ENCODE results near the gene FAM163B. TPM values are rescaled to one million over a fixed set of nuclear protein-coding genes. Genes with fewer than 3 reads are reported as not detected.

The FAM163B gene
- polyA plus RNA-seq, 1 donor (not counting 4 experiments of a cell fraction or from before 2014, with no cell fraction given) = not detected

DNA sequence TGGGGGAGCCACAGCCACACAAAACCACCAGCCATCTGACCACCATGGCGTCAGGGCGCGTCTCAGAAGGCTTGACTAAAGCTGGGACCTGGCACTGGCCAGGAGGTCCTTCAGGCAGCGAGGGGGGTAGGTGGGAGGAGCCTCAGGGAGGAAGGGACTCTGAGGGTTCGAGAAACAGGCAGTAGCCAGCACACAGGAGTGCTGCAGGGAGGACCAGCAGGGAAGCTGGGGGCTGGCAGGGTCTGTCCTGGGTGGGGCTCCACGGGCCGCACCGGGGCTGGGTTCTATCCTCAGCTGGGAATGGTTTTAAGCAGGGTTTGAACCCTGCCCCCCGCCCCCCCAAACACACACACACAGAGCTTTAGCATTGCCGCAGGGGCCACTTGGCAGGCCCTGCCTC, 7.4 kb downstream of the FAM163B start:
- peaks cover 33% of the 10 kb centered on the region for H3K27me3 ChIP-seq (ENCODE audit: control insufficient read depth, extremely low read depth, insufficient read depth, low read length)

DNA sequence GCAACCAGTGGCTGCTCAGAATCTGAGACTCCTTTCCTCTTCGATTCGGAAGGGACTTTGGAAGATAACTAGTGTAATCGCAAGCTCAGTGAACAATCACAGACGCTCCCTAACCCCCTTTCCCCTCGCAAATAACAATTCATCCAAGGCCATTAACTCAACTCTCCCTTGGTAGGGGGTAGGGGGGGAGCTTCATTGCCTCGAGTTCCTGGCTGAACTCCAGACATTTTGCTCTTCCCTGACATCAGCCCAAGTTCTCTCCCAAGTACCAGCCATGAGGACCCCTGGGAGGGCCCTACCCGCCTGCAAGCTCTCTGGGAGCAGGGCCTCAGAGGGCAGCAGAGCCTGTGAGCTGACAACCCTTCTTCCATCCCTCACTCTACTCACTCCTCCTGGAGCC, 8.4 kb downstream of the FAM163B start:
- H3K4me2 ChIP-seq (ENCODE audit: control insufficient read depth, extremely low read depth, insufficient read depth, low read depth, low read length) = no peak overlapping the region
- H2AFZ ChIP-seq (ENCODE audit: control insufficient read depth, low read length) = no peak overlapping the region
- no peak overlapping the region for H3K9ac ChIP-seq (ENCODE audit: control insufficient read depth, extremely low read depth, insufficient read depth, low read length)
- peaks cover 23% of the 10 kb centered on the region for H3K27me3 ChIP-seq (ENCODE audit: control insufficient read depth, extremely low read depth, insufficient read depth, low read length)
- TF ChIP-seq, protein P1, sequence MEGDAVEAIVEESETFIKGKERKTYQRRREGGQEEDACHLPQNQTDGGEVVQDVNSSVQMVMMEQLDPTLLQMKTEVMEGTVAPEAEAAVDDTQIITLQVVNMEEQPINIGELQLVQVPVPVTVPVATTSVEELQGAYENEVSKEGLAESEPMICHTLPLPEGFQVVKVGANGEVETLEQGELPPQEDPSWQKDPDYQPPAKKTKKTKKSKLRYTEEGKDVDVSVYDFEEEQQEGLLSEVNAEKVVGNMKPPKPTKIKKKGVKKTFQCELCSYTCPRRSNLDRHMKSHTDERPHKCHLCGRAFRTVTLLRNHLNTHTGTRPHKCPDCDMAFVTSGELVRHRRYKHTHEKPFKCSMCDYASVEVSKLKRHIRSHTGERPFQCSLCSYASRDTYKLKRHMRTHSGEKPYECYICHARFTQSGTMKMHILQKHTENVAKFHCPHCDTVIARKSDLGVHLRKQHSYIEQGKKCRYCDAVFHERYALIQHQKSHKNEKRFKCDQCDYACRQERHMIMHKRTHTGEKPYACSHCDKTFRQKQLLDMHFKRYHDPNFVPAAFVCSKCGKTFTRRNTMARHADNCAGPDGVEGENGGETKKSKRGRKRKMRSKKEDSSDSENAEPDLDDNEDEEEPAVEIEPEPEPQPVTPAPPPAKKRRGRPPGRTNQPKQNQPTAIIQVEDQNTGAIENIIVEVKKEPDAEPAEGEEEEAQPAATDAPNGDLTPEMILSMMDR (optimal IDR thresholded peaks at IDR 0.05 in 1 of 3, IDR thresholded peaks at IDR 0.05 in 1 of 3, conservative IDR thresholded peaks at IDR 0.05 in 1 of 3; ENCODE audit: extremely low read depth in 1 of 3, insufficient read depth in 2 of 3, low read length in 3 of 3) = no peak
- TF ChIP-seq EZH2 (IDR thresholded peaks at IDR 0.05; ENCODE audit: low read length) = no peak
- DNase-seq (ENCODE audit: low read depth, low spot score) (no peak), FAIRE-seq (no peak)
- dilution Hi-C loops (cut with MboI; ENCODE audit: extremely low pct_ligation_motif_present, low sequenced_read_pairs) = no loop called here
- no peaks in the 10 kb centered on the region for H3K4me1 ChIP-seq (ENCODE audit: control insufficient read depth, extremely low read depth, insufficient read depth, low read length)
- no peaks in the 10 kb centered on the region for H3K36me3 ChIP-seq (ENCODE audit: control insufficient read depth in 2 of 2, extremely low read depth in 1 of 2, insufficient read depth in 2 of 2, low read length in 2 of 2)
- H4K20me1 ChIP-seq (ENCODE audit: control insufficient read depth, extremely low read depth, insufficient read depth, low read length) = no peaks in the 10 kb centered on the region
- no peak overlapping the region for H3K27ac ChIP-seq (ENCODE audit: control insufficient read depth, insufficient read depth, low read length)
- no peaks in the 10 kb centered on the region for H3K9me1 ChIP-seq (ENCODE audit: control insufficient read depth, extremely low read depth, insufficient read depth, low read length)
- H3K4me3 ChIP-seq (ENCODE audit: control insufficient read depth in 2 of 3, extremely low read depth in 1 of 3, insufficient read depth in 2 of 3, low read depth in 1 of 3, low read length in 3 of 3) = no peak overlapping the region
- no peaks in the 10 kb centered on the region for H3K79me2 ChIP-seq (ENCODE audit: control insufficient read depth, insufficient read depth, low read length)
- peaks cover 10% of the 10 kb centered on the region for H3K9me3 ChIP-seq (ENCODE audit: control insufficient read depth, low read depth, low read length)

More for the DNA sequence above, 7.4 kb downstream of the FAM163B start:
- H4K20me1 ChIP-seq (ENCODE audit: control insufficient read depth, extremely low read depth, insufficient read depth, low read length) = no peaks in the 10 kb centered on the region
- no peak overlapping the region for H3K9ac ChIP-seq (ENCODE audit: control insufficient read depth, extremely low read depth, insufficient read depth, low read length)
- no peak overlapping the region for H3K4me3 ChIP-seq (ENCODE audit: control insufficient read depth in 2 of 3, extremely low read depth in 1 of 3, insufficient read depth in 2 of 3, low read depth in 1 of 3, low read length in 3 of 3)
- H2AFZ ChIP-seq (ENCODE audit: control insufficient read depth, low read length) = no peak overlapping the region
- dilution Hi-C loops (cut with MboI; ENCODE audit: extremely low pct_ligation_motif_present, low sequenced_read_pairs) = no loop called here
- H3K27ac ChIP-seq (ENCODE audit: control insufficient read depth, insufficient read depth, low read length) = no peak overlapping the region
- no peak for TF ChIP-seq EZH2 (IDR thresholded peaks at IDR 0.05; ENCODE audit: low read length)
- TF ChIP-seq, protein P1 (optimal IDR thresholded peaks at IDR 0.05 in 1 of 3, IDR thresholded peaks at IDR 0.05 in 1 of 3, conservative IDR thresholded peaks at IDR 0.05 in 1 of 3; ENCODE audit: extremely low read depth in 1 of 3, insufficient read depth in 2 of 3, low read length in 3 of 3) = no peak
- H3K36me3 ChIP-seq (ENCODE audit: control insufficient read depth in 2 of 2, extremely low read depth in 1 of 2, insufficient read depth in 2 of 2, low read length in 2 of 2) = no peaks in the 10 kb centered on the region
- no peaks in the 10 kb centered on the region for H3K9me1 ChIP-seq (ENCODE audit: control insufficient read depth, extremely low read depth, insufficient read depth, low read length)
- FAIRE-seq = no peak
- no peak for DNase-seq (ENCODE audit: low read depth, low spot score)
- peaks cover 10% of the 10 kb centered on the region for H3K9me3 ChIP-seq (ENCODE audit: control insufficient read depth, low read depth, low read length)
- no peaks in the 10 kb centered on the region for H3K4me1 ChIP-seq (ENCODE audit: control insufficient read depth, extremely low read depth, insufficient read depth, low read length)
- H3K79me2 ChIP-seq (ENCODE audit: control insufficient read depth, insufficient read depth, low read length) = no peaks in the 10 kb centered on the region
- no peak overlapping the region for H3K4me2 ChIP-seq (ENCODE audit: control insufficient read depth, extremely low read depth, insufficient read depth, low read depth, low read length)

Measured in keratinocyte (primary cell).